GM23248 (cell line): ENCODE results near the gene SNCG. TPM values are rescaled to one million over a fixed set of nuclear protein-coding genes. Genes with fewer than 3 reads are reported as not detected.
"Not testable (repeated sequence)": the region's sequence is repeated elsewhere in the genome, so short reads cannot be mapped to it uniquely, and the experiment has no call there.

Source experiments
- DNase-seq: peaks from one replicate; pipeline ENCODE4 v3.0.0-alpha.2; 2015
- H2AFZ ChIP-seq: fragments of 200-600 bp; sonication (generic); 2 replicates; pipeline ENCODE4 v1.6.1; 2016; ENCODE audit warnings: antibody characterized with exemption
- H3F3A ChIP-seq: fragments of 200-600 bp; sonication (generic); 2 replicates; pipeline ENCODE4 v1.6.1; 2016; ENCODE audit warnings: mild to moderate bottlenecking, antibody characterized with exemption, mixed run types; ENCODE audit not compliant: insufficient read depth
- H3K27ac ChIP-seq: fragments of 200-600 bp; sonication (generic); 2 replicates; pipeline ENCODE4 v1.5.1; 2016; ENCODE audit warnings: mild to moderate bottlenecking
- H3K27me3 ChIP-seq: fragments of 200-600 bp; sonication (generic); replicated peaks from 2 replicates; pipeline ENCODE4 v1.6.1; 2016; ENCODE audit warnings: mild to moderate bottlenecking; ENCODE audit not compliant: insufficient read depth
- H3K36me3 ChIP-seq: fragments of 200-600 bp; sonication (generic); 2 replicates; pipeline ENCODE4 v1.6.1; 2016; ENCODE audit warnings: low read depth, mild to moderate bottlenecking
- H3K4me1 ChIP-seq: fragments of 200-600 bp; sonication (generic); 2 replicates; pipeline ENCODE4 v1.6.1; 2016; ENCODE audit warnings: mild to moderate bottlenecking; ENCODE audit not compliant: insufficient read depth
- H3K4me2 ChIP-seq: fragments of 200-600 bp; sonication (generic); one replicate; pipeline ENCODE4 v1.6.1; 2016; ENCODE audit warnings: mild to moderate bottlenecking; ENCODE audit not compliant: unreplicated experiment
- H3K4me3 ChIP-seq: fragments of 200-600 bp; sonication (generic); 2 replicates; pipeline ENCODE4 v1.5.1; 2016; ENCODE audit warnings: mild to moderate bottlenecking
- H3K79me2 ChIP-seq: fragments of 200-600 bp; sonication (generic); 2 replicates; pipeline ENCODE4 v1.6.1; 2016; ENCODE audit warnings: mild to moderate bottlenecking; ENCODE audit not compliant: insufficient read depth
- H3K9ac ChIP-seq: fragments of 200-600 bp; sonication (generic); 2 replicates; pipeline ENCODE4 v1.6.1; 2016; ENCODE audit warnings: mild to moderate bottlenecking
- H3K9me2 ChIP-seq: fragments of 200-600 bp; sonication (generic); 2 replicates; pipeline ENCODE4 v1.6.1; 2016; ENCODE audit warnings: mixed run types, mild to moderate bottlenecking, moderate library complexity; ENCODE audit not compliant: insufficient read depth
- H3K9me3 ChIP-seq: fragments of 200-600 bp; sonication (generic); one replicate; pipeline ENCODE4 v1.6.1; 2017; ENCODE audit warnings: low read depth
- H4K20me1 ChIP-seq: fragments of 200-600 bp; sonication (generic); 2 replicates; pipeline ENCODE4 v1.6.0; 2016; ENCODE audit not compliant: insufficient read depth
- EZH2 ChIP-seq: fragments of 200-600 bp; sonication (generic); IDR thresholded peaks from 2 replicates; pipeline ENCODE4 v1.6.1; 2018; ENCODE audit warnings: antibody characterized with exemption, mild to moderate bottlenecking; ENCODE audit not compliant: insufficient read depth, poor library complexity, severe bottlenecking
- EZH2phosphoT487 ChIP-seq: fragments of 200-600 bp; sonication (generic); IDR thresholded peaks from 2 replicates; pipeline ENCODE4 v1.6.1; 2018; ENCODE audit warnings: antibody characterized with exemption, moderate library complexity, mild to moderate bottlenecking, low read depth; ENCODE audit not compliant: insufficient read depth
- WGBS, 2 experiments: methylation state at CpG; one replicate each; pipeline ENCODE4 v1.1.6; 2015 to 2017; ENCODE audit warnings: low lambda C conversion rate in 2 of 2, low coverage in 1 of 2; ENCODE audit errors: missing lambda C conversion rate in 2 of 2; 5-methylcytosine and 5-hydroxymethylcytosine counted together
- in situ Hi-C: fragments of 300-500 bp; cut with MboI; formaldehyde crosslinking; loops from 2 replicates; pipeline ENCODE4 v1.15.0; 2020
- polyA plus RNA-seq: library from polyadenylated mRNA; unstranded; fragments of >200 nt; fragmentation: Nextera tagmentation; extraction: Ambion mirVana; gene quantifications from 2 replicates; pipeline ENCODE4 v1.2.1, GENCODE V29; 2016
- total RNA-seq: library from RNA; depleted of rRNA; stranded (reverse); fragments of >200 nt; shearing (Covaris generic); gene quantifications from 2 replicates; pipeline ENCODE4 v1.2.3, GENCODE V29; 2014

The SNCG gene
- total and polyA plus RNA-seq, 2 experiments from 2014 or later: 1.2 to 3.1 TPM

- in situ Hi-C loops: no loop called here
- H3K4me1 ChIP-seq: peaks cover 8% of the 10 kb centered on the region; the same call in 1 of the 2 replicates
- no peak for DNase-seq
- H3K79me2 ChIP-seq: no peaks in the 10 kb centered on the region
- H3K9me2 ChIP-seq: no peaks in the 10 kb centered on the region
- H3K27ac ChIP-seq: no peak overlapping the region
- TF ChIP-seq EZH2 (no peak), EZH2phosphoT487 (no peak)
- H3K4me3 ChIP-seq: no peak overlapping the region
- H3K27me3 ChIP-seq: no peaks in the 10 kb centered on the region
- no peak overlapping the region for H2AFZ ChIP-seq
- no peak overlapping the region for H3K9ac ChIP-seq
- H4K20me1 ChIP-seq: no peaks in the 10 kb centered on the region
- H3K4me2 ChIP-seq: no peak overlapping the region
- H3F3A ChIP-seq: no peaks in the 10 kb centered on the region
- H3K9me3 ChIP-seq: no peaks in the 10 kb centered on the region
- no peaks in the 10 kb centered on the region for H3K36me3 ChIP-seq
Observed at GRCh38 chr10:86951184-86951761, 7.1 kb upstream of the SNCG start.

GRCh38 chr10:86952106-86952505 is 6.3 kb upstream of the SNCG start:
- H3K4me1 ChIP-seq: peaks cover 8% of the 10 kb centered on the region; the same call in 1 of the 2 replicates
- no peak overlapping the region for H3K9ac ChIP-seq
- H3K27me3 ChIP-seq: no peaks in the 10 kb centered on the region
- no peak for DNase-seq
- no peak for TF ChIP-seq EZH2
- no peak for TF ChIP-seq EZH2phosphoT487
- H3K4me2 ChIP-seq: no peak overlapping the region
- H4K20me1 ChIP-seq: no peaks in the 10 kb centered on the region
- H2AFZ ChIP-seq: no peak overlapping the region
- WGBS, 2 experiments: 84 to 86% methylated on average over 7 of the region's 7 CpGs
- no peaks in the 10 kb centered on the region for H3K36me3 ChIP-seq
- H3K9me2 ChIP-seq: no peaks in the 10 kb centered on the region
- H3F3A ChIP-seq: no peaks in the 10 kb centered on the region
- no peak overlapping the region for H3K27ac ChIP-seq
- in situ Hi-C loops: no loop called here
- H3K9me3 ChIP-seq: no peaks in the 10 kb centered on the region
- no peak overlapping the region for H3K4me3 ChIP-seq
- no peaks in the 10 kb centered on the region for H3K79me2 ChIP-seq

GRCh38 chr10:86952697-86953096 is 5.7 kb upstream of the SNCG start:
- H3F3A ChIP-seq, DNase-seq, H3K36me3 ChIP-seq, H2AFZ ChIP-seq, H3K79me2 ChIP-seq, H3K4me1 ChIP-seq, H3K27ac ChIP-seq, H3K4me2 ChIP-seq, H3K9ac ChIP-seq, H3K27me3 ChIP-seq, in situ Hi-C loops, H3K9me2 ChIP-seq, H4K20me1 ChIP-seq, H3K9me3 ChIP-seq, H3K4me3 ChIP-seq: not testable (repeated sequence)
- WGBS, 2 experiments: 98% methylated on average over 10 of the region's 10 CpGs

GRCh38 chr10:86953747-86954680 is 4.4 kb upstream of the SNCG start:
- WGBS, 2 experiments: 61 to 69% methylated on average over 13 to 15 of the region's 15 CpGs
- TF ChIP-seq EZH2 (no peak), EZH2phosphoT487 (no peak)
- peak; percentile 59 for DNase-seq

More at GRCh38 chr10:86953747-86954680, 4.4 kb upstream of the SNCG start:
- H3K79me2 ChIP-seq: no peaks in the 10 kb centered on the region
- H3K4me1 ChIP-seq: peaks cover 14% of the 10 kb centered on the region
- peak overlapping the region; percentile 12 for H3K27ac ChIP-seq
- H3K4me3 ChIP-seq: no peak overlapping the region
- no peaks in the 10 kb centered on the region for H3K9me2 ChIP-seq
- in situ Hi-C loops: no loop called here
- H2AFZ ChIP-seq: peak overlapping the region; percentile 65
- no peaks in the 10 kb centered on the region for H3K9me3 ChIP-seq
- H3F3A ChIP-seq: no peaks in the 10 kb centered on the region
- no peaks in the 10 kb centered on the region for H3K36me3 ChIP-seq
- H4K20me1 ChIP-seq: no peaks in the 10 kb centered on the region
- 0 out of 2 replicates have a peak overlapping the region, but pooled peaks have one; percentile 19 for H3K9ac ChIP-seq
- no peak overlapping the region for H3K4me2 ChIP-seq
- no peaks in the 10 kb centered on the region for H3K27me3 ChIP-seq
